HL-60/S4 (cell line): ENCODE measurements around the gene SLC30A3.

Experiments used
- in situ Hi-C: fragments of 300-500 bp; cut with MboI; formaldehyde crosslinking; loops from 2 replicates; pipeline ENCODE4 v1.14.3; 2022; ENCODE audit warnings: low sequenced_read_pairs

Gene SLC30A3

DNA sequence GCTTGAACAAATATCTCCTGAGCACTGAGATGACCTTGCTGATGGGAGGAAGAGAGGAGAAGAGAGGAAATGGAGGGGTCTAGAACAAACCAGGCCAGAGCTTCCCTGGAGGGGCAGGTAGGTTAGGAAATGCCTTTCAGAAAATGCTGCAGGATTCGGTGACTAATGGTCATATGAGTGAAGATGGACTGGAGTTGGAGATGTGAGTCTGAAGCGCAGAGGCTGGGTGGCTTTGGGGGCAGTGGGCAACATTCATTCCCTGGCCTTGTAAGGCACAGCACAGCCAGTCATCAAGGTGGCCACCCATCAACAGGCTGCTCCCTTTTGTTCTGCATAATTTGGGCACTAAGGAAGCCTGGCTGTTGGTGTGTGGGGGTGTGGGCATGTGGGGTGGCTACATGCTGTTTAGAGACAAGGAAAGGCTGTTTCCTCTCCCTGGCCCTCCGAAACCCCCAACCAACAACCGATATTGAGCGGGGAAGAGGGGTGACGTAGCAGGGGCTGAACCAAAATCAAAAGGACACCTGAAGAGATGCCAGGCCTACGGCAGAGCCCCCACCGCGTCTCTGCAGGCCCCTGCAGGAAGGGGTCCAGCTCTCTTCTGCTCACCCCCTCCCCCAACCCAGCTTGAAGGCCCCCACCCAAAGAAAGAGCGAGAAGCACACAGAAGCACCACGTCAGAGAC, 1.5 kb downstream of the SLC30A3 start:
- in situ Hi-C loops = no loop called here

DNA sequence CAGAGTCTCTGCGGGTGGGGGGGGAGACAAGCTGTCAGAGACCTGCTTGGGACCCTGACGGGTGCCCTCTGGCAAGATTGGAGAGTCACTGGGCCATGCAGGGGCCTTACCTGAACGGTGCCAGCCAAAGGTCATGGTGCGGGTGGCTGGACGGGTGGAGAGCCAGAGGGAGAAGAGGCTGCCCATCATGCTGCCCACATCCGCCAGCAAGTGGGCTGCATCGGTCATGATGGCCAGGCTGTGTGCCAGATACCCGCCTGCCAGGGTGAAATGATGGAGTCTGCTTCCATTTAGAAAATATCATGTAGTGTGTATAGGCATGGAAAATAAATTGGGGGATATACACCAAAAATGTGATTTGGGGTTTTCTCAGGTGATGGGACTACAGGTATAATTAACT, 4.8 kb downstream of the SLC30A3 start:
- in situ Hi-C loops = no loop called here

DNA sequence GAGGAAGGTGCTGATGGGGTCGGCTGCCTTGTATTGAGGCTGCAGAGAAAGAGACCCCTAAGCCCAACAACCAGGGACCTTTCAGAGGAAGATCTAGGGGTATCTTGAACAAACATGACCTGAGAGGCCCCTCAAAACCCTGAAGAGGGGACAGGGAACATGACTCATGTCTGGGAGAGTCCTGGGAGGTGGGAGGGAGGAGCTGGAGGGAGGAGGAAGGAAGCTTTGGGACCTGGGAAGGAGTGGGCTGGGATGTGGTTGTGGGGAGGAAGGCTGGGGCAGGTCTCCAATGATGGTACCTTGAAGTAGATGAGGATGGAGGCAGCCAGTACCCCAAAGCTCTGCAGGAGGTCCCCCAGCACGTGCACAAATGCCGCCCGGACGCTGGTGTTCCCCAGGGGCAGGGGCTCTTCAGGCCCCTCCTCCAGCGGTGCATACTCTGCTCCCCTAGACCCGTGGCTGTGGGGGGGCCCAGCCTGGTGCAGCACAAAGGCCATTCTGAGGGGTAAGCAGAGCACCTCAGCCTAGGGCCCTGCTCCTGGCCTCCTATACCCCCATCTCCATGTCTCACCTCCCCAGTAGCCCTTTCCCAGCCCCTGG, 5.9 kb downstream of the SLC30A3 start:
- in situ Hi-C loops = no loop called here

DNA sequence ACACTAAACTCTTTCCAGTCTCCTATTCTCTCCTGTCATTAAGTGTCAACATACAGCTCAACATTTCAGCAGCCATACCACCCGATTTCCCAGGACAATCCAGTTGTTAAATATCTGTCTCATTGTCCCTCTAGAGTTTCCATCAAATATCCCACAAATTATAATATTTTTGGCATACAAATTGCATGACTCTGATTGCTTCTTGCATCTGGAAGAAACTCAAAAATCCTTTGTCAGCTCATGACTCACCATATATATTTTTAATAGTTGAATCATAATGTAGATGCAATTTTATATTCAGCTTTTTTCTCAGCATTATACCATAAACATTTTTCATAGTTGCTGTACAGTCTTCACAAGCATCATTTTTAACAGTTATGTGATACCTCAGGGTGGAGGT, 7.2 kb downstream of the SLC30A3 start:
- in situ Hi-C loops = no loop called here

DNA sequence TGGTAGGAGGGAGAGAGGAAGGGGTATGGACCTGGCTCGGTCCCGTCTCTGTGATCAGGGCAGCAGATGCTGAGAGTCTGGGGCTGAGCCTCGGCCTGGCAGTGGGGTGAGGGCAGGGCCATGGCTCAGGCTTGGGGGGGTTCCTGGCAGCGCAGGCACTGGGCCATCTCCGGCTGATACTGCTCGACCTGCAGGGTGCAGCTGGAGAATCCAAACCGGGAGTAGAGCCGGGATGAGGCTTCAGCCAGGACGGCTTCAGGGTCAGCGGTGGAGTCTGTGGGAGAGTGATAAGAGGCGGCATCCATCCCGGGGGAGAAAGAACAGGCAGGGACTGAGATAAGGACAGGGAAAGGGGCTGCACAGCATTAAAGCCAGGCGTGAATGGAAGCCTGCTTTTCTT, 7.7 kb downstream of the SLC30A3 start:
- in situ Hi-C loops = no loop called here

DNA sequence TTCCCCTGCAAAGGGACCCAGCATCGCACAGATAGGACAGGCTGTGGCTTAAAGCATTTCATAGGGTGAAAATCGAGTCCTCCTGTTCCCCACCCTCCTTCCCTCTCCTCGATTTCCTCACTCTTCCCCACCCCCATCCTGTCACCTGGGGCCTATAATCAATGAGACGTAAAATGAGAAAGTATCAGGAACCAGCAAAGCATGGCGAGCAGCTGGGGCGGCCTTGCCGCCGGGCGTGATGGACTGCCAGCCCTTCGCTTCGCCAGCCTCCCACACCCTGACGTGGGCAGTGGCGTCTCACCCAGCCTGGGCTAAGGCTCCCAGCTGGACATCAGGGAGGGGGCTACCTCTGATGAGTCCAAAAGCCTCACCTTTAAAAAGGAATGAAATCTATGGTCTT, 11.1 kb downstream of the SLC30A3 start:
- in situ Hi-C loops = no loop called here

DNA sequence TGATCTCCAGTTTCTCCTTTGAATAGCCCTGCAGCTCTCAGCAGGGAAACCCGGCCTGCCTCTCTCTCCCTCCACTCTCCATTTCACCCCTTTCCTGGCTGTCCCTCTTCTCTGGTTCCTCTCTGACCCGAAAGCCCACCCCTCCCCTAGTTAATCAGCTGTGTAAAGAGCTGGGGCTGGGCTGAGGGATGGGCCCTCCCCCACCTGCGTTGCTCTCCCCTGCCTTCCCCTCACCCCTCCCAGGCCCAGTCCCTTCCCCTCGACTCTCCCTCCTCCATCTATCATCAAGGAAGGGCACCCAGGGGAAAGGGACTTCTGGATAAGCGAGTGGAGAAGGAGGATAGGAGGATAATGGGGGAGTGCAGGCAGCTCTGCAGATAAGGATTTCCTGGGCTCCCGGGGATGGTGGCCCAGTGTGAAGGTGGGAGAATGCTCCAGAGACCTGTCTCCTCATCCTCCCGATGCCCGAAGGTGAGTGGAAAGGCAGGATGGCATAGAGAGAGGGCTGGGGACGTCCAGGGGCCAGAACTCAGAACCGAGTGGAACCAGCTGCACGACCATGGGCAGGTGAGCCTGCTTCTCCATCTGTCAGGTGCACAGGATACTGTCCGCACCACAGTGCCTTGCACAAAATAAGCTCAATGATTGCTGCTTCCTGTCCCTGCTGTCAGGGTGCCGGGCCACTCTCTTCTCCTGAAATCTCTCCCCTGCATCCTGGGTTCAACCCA, 12.0 kb downstream of the SLC30A3 start:
- in situ Hi-C loops = no loop called here

DNA sequence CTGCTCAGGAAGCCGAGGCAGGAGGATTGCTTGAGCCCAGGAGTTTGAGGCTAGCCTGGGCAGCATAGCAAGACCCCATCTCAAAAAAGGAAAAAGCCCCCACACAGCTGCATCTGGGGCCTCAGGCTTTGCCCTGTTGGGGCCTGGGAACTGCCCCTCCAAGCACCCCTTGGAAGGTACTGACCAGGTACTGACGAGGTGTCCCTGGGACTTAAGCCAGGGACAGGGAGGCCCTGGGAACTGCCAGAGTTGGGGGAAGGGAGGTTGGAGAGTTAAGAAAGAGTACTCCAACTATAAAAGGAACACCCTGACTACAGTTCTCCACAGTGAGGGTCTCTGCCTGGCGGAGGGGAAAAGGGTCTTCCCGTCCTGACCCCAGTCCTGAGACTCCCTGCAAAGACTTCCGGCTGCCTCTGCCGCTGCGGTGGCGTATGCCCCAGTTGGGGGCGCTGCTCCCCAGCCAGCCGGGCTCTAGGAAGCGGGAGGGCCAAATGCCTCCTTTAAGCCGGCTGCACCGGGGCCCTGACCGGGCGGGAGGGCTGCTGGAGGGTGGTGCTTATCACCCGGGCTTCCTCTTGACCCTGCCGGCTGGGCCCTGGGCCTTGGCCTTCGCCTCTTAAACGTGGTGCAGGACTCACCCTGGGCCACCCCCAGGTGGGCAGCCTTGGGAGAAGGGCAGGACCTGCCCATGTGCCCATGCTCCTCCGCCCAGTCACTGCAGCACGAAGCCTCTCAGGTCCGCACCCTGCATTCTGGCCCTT, 12.8 kb downstream of the SLC30A3 start:
- in situ Hi-C loops = no loop called here

DNA sequence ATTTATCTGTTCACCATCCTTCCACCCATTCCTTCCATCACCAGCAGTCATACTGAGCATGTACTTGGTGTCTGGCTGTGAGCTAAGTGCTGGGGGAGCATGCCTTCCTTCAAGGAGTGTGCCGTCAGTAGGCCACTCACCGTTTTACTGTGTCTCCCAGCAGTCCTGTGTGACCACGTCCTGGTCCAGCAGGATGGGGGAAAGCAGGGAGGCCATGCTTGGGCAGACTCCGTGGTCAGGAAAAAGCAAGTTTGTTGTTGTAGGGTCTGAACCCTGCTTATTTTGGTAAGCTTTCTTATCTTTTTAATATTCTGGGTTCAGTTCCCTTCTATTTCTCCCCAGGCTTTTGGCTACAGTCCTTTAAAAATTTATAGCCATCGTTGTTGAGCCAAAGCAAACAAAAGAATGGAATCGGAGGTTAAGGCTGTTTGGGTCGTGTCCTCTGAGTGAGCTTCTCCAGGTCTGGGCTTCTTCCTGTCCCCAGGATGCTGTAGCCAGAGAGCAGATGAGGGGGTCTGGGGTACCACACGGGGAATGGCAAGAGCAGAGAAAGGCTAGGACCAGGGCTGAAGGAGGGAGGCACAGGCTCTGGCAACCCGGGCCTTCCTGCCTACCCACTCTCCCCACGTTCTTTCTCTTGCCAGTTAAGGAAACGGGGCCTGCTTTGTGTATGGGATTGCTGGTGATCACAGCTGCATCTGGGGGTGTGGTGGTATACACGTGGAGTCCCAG, 13.5 kb downstream of the SLC30A3 start:
- in situ Hi-C loops = no loop called here

DNA sequence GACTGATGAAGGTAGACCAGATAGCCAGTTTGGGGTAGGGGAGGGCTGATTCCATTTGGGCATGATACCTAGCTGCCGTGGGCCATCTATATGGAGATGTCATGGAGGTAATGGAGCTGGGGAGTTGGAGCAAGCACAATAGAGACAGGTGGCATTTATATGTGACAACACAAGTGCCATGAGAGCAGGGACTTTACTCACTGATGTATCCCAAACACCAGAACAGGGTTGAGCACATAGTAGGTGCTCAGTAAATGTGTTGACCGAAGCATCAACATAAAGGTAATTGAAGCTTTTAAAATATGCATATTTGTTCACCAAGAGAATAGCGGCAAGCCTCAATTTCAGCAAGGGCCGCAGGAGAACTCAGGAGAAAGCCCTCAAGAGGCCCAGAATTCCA, 15.0 kb downstream of the SLC30A3 start:
- in situ Hi-C loops = no loop called here

DNA sequence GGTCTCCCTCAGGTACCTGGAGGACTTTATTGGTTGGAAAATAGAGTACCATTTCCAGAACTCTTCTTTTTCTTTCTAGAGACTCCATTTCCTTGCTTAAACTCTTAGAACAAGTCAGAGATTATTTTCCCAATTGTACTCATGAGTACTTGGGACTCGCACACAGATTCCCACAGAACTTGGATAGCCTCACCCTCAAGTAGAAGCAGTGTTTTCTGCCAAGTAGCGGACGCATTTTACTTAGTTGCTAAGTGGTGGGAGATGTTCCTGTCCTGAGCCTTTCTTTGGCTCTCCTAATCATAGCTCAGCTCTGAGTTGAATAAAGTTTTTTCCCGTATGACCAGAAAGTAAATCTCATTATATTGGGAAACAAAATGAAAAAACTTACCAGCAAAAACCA, 17.2 kb downstream of the SLC30A3 start:
- in situ Hi-C loops = no loop called here

DNA sequence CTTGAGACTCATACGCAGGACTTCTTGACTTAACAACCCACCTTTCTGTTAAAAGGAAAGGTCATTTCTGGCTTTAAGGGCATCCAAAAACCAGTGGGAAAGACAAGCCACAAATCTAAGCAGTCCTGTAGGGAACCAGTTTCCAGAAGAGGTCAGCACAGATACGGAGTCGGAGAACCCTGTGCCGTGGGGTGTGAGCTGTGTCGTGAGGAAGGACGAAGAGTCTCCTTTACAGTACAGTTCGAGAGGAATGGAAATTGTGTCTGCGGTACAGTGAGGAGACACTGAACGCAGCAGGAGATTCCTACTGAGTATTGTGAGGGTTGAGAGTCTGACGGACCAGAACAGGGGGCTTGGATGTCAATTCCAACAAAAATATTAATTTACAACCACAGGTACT, 17.7 kb downstream of the SLC30A3 start:
- in situ Hi-C loops = no loop called here

DNA sequence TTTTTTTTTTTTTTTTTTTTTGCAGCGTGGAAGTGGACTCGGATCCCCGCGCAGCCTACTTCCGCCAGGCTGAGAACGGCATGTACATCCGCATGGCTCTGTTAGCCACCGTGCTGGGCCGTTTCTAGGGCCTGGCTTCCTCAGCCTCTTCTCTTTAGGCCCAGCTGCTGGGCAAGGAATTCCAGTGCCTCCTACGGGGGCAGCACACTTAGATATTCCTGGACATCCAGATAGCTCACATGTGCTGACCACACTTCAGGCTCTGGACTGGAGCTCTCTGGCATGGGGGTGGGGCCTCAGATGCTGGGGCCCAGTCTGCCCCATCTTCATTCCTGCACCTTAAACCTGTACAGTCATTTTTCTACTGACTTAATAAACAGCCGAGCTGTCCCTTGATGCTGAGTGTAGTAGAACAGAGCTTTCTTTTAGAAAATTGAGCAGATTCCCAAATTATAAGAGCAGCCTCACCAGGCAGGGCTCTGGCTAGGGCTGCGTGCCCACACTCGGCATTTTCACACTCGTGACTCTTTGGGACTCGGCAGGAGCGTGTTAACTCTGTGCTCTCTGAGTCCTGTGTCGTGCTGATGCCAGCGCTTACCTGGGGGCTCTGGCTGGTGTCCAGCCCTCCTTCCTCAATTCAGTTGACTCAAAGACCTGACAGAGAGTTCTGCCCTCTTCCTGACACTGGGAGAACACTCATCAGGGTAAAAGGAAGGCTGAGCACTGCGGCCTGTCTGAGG, 19.3 kb downstream of the SLC30A3 start:
- in situ Hi-C loops = no loop called here

DNA sequence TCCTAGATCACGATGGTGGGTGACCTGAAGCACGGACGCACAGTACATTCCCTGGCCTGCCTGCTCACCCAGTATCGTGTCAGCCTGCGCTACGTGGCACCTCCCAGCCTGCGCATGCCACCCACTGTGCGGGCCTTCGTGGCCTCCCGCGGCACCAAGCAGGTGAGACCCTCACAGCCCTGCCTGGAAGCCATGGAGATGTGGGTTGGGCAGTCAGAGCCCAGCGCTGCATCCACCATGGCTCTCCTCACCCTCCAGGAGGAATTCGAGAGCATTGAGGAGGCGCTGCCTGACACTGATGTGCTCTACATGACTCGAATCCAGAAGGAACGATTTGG, 20.3 kb downstream of the SLC30A3 start:
- in situ Hi-C loops = no loop called here

DNA sequence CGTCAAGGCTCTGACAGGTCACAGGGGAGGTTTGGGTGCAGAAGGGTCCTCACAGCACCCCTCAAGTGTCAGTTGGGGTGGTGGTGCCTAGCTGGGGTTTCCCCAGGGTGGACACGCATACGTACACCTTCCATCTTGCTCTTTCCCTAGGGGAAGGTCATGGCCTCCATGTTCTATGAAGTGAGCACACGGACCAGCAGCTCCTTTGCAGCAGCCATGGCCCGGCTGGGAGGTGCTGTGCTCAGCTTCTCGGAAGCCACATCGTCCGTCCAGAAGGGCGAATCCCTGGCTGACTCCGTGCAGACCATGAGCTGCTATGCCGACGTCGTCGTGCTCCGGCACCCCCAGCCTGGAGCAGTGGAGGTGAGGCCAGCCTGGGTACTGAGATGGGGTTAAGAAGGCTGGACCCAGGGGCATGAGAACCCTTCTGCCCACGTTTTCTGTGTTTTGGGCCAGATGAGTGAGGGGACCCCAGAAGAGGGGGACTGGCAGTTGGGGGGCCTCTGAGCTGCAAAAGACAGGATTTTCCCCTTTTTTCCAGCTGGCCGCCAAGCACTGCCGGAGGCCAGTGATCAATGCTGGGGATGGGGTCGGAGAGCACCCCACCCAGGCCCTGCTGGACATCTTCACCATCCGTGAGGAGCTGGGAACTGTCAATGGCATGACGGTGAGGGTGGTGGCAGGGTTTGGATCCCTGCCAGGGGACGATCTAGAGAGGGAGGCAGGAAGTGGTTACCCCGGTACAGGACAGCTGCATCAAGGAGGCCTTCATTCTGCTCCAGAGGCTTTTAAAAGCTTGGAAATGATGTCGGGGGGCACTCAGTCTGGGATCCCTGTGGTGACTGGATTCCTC, 20.9 kb downstream of the SLC30A3 start:
- in situ Hi-C loops = no loop called here

DNA sequence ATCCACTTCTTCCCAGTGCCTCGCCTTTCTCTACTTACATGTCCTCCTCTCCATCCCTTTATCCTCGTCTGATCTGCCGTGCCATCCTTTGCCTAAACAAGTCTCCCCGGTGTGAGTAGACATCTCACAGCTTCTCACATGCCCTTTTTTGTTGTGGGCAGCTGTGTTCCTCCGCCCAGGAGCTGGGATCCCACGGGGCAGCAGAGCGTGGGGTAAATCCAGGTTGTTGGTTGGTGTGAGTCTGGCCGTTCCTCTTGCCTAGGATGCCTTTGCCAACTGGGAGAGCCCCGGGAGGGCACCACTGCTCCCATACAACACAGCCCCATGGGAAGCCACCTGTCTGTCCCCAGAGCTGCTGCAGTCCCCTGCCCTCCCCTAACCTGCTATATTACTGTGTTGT, 22.4 kb downstream of the SLC30A3 start:
- in situ Hi-C loops = no loop called here

DNA sequence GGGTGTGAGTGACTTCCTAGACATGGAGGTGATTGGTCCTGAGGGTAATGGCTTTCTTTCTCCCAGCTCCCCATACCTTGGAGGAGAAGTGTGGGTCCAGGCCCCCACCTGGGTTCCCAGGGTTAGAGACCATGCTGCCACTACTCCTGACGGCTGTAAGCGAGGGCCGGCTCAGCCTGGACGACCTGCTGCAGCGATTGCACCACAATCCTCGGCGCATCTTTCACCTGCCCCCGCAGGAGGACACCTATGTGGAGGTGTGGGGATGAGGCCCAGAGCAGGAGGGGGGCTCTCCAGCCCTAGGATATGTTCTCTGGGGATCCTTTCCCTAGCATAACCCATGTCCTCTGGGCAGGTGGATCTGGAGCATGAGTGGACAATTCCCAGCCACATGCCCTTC, 23.9 kb downstream of the SLC30A3 start:
- in situ Hi-C loops = no loop called here

DNA sequence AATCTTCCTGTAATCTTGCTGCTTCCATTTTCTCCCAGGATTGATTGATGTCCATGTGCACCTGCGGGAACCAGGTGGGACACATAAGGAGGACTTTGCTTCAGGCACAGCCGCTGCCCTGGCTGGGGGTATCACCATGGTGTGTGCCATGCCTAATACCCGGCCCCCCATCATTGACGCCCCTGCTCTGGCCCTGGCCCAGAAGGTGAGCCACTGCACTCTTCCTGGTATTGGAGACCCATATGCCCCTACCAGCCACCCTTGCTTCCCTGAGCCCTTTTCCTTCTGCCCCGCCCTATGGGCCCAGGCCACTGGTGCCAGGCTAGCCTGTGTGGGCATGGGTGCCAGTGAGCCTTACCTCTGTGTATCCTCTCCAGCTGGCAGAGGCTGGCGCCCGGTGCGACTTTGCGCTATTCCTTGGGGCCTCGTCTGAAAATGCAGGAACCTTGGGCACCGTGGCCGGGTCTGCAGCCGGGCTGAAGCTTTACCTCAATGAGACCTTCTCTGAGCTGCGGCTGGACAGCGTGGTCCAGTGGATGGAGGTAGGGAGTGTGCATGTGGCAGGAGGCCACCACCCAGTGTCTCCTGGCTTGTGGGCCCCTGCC, 25.4 kb downstream of the SLC30A3 start:
- in situ Hi-C loops = no loop called here

DNA sequence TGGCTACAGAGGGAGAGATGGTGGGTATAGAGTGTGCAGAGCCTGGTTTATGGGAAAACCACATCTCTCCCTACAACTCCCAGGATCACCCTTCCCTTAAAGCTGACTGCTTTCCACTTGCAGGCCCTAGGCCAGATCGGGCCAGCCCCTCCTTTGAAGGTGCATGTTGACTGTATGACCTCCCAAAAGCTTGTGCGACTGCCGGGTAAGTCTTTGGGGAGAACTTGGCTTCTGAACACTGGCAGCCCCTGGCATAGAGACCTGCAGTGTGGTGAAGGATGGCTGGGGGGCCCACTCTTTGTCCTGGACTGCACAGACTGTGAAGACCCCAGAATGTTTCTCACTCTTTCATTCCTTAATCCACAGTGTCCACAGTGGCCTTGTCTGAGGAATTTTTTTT, 26.2 kb downstream of the SLC30A3 start:
- in situ Hi-C loops = no loop called here
